Trophoblast cell (in vitro differentiated cells and primary cell): Measurements from ENCODE around the gene MAPK7.

ENCODE experiments used
- DNase-seq, 2 donors: peaks; one replicate each; pipeline ENCODE4 v3.0.0-alpha.2; 2016
- H2AFZ ChIP-seq: 2 replicates; pipeline ENCODE4 v1.6.1; 2013; ENCODE audit warnings: low read length, moderate library complexity, mild to moderate bottlenecking; ENCODE audit not compliant: insufficient read depth, poor library complexity
- H2AK5ac ChIP-seq: 2 replicates; pipeline ENCODE4 v1.6.1; 2013; ENCODE audit warnings: mild to moderate bottlenecking, low read length
- H2BK120ac ChIP-seq: 2 replicates; pipeline ENCODE4 v1.6.1; 2013; ENCODE audit warnings: low read length, mild to moderate bottlenecking, moderate library complexity; ENCODE audit not compliant: insufficient read depth, poor library complexity
- H2BK12ac ChIP-seq: 2 replicates; pipeline ENCODE4 v1.6.1; 2013; ENCODE audit warnings: mild to moderate bottlenecking, low read length, moderate library complexity
- H2BK5ac ChIP-seq: 2 replicates; pipeline ENCODE4 v1.6.1; 2013; ENCODE audit warnings: low read length, low read depth, moderate library complexity, mild to moderate bottlenecking; ENCODE audit not compliant: poor library complexity
- H3K14ac ChIP-seq: 2 replicates; pipeline ENCODE4 v1.6.1; 2013; ENCODE audit warnings: mild to moderate bottlenecking, low read length
- H3K18ac ChIP-seq: 2 replicates; pipeline ENCODE4 v1.6.1; 2013; ENCODE audit warnings: mild to moderate bottlenecking, low read length
- H3K23ac ChIP-seq: 2 replicates; pipeline ENCODE4 v1.6.1; 2013; ENCODE audit warnings: low read length
- H3K27ac ChIP-seq: 2 replicates; pipeline ENCODE4 v1.5.1; 2013; ENCODE audit warnings: low read depth, mild to moderate bottlenecking, inconsistent platforms, low read length, moderate library complexity
- H3K27me3 ChIP-seq: 2 replicates; pipeline ENCODE4 v1.6.1; 2013; ENCODE audit warnings: inconsistent platforms, mild to moderate bottlenecking, low read length, moderate library complexity; ENCODE audit not compliant: insufficient read depth
- H3K36me3 ChIP-seq, 2 experiments: 1 replicate in 1 of 2; 2 replicates in 1 of 2; pipeline ENCODE4 v1.6.1; 2013; ENCODE audit warnings: low read length in 2 of 2, mild to moderate bottlenecking in 2 of 2, moderate library complexity in 1 of 2; ENCODE audit not compliant: insufficient read depth in 2 of 2, control insufficient read depth in 1 of 2
- H3K4ac ChIP-seq: 2 replicates; pipeline ENCODE4 v1.6.1; 2013; ENCODE audit warnings: low read depth, mild to moderate bottlenecking, low read length, moderate library complexity
- H3K4me1 ChIP-seq, 2 experiments: 1 replicate in 1 of 2; 2 replicates in 1 of 2; pipeline ENCODE4 v1.6.1; 2013; ENCODE audit warnings: low read length in 2 of 2, mild to moderate bottlenecking in 2 of 2, moderate library complexity in 1 of 2; ENCODE audit not compliant: insufficient read depth in 2 of 2, control insufficient read depth in 1 of 2
- H3K4me2 ChIP-seq: 2 replicates; pipeline ENCODE4 v1.6.1; 2013; ENCODE audit warnings: inconsistent platforms, mild to moderate bottlenecking, low read length, moderate library complexity
- H3K4me3 ChIP-seq: 2 replicates; pipeline ENCODE4 v1.5.1; 2013; ENCODE audit warnings: mild to moderate bottlenecking, low read depth, low read length, inconsistent platforms
- H3K79me1 ChIP-seq: one replicate; pipeline ENCODE4 v1.6.1; 2013; ENCODE audit warnings: low read length
- H3K79me2 ChIP-seq: 2 replicates; pipeline ENCODE4 v1.6.1; 2013; ENCODE audit warnings: low read length, mild to moderate bottlenecking; ENCODE audit not compliant: control insufficient read depth, insufficient read depth, poor library complexity
- H3K9ac ChIP-seq: 2 replicates; pipeline ENCODE4 v1.6.1; 2013; ENCODE audit warnings: mild to moderate bottlenecking, low read length
- H3K9me3 ChIP-seq: 2 replicates; pipeline ENCODE4 v1.6.1; 2013; ENCODE audit warnings: low read depth, mild to moderate bottlenecking, control low read depth, inconsistent platforms, low read length; ENCODE audit not compliant: insufficient read depth
- H4K12ac ChIP-seq: 2 replicates; pipeline ENCODE4 v1.6.1; 2013; ENCODE audit warnings: low read depth, mild to moderate bottlenecking, low read length, moderate library complexity
- H4K8ac ChIP-seq: 2 replicates; pipeline ENCODE4 v1.6.1; 2013; ENCODE audit warnings: low read depth, mild to moderate bottlenecking, low read length, moderate library complexity
- H4K91ac ChIP-seq: one replicate; pipeline ENCODE4 v1.6.1; 2013; ENCODE audit warnings: low read depth, mild to moderate bottlenecking, low read length, moderate library complexity
- WGBS: extraction: QIAGEN DNeasy Blood & Tissue Kit; methylation state at CpG from one replicate; pipeline ENCODE4 v1.1.7; 2013; ENCODE audit warnings: missing lambda C conversion rate; ENCODE audit not compliant: insufficient read length, insufficient coverage; ENCODE audit errors: extremely low coverage; 5-methylcytosine and 5-hydroxymethylcytosine counted together

The MAPK7 gene

DNA sequence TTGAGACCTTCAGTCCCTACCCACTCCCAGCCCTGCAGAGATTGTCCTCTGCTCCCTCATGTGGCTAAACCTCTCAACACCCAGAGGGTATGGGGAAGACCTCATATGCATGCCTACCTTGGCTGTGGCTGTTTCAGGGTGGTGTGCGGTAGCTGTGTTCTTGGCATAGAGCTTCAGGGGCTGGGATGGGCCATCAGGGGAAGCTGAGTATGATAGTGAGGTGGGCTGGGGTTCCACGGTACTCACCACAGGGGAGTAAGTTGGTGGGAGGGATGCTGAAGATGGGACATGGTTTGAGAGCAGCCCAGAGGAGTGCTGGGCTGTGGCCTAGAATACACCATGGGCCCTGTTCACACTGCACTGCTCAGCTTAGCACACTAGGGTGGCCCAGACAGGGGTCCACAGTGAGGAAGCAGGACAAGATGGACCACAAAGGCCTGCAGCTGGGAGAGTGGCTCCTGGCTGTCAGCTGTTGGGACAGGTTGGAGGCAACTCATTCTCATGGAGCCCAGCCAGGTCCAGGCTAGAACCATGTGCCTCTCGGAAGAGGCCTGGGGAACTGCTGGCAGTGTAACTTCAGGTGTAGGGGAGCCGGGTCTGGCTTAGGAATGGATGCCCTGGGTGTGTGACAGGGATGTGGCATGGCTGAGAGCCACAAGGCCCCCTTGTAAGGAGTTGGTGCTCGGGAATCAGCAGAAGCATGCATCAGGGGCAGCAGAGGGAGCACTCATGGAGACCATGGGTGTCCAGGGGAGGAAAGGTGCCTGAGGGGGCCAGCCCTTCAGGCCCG, 5.6 kb downstream of the MAPK7 start:
- no peak overlapping the region for H4K12ac ChIP-seq
- H3K4me2 ChIP-seq = no peak overlapping the region
- H4K91ac ChIP-seq = no peak overlapping the region
- no peaks in the 10 kb centered on the region for H3K27me3 ChIP-seq
- no CpG with 5 or more reads among the region's 6 CpGs for WGBS
- no peak for DNase-seq
- no peak overlapping the region for H2AFZ ChIP-seq
- H3K4me3 ChIP-seq = no peak overlapping the region
- no peak overlapping the region for H3K23ac ChIP-seq
- no peaks in the 10 kb centered on the region for H3K79me1 ChIP-seq
- no peak overlapping the region for H2BK120ac ChIP-seq
- H3K14ac ChIP-seq = no peak overlapping the region
- H3K4me1 ChIP-seq = peaks cover 21 to 26% of the 10 kb centered on the region in 2 experiments
- no peak overlapping the region for H3K4ac ChIP-seq
- H3K36me3 ChIP-seq = peaks cover 57 to 64% of the 10 kb centered on the region in 2 experiments
- no peak overlapping the region for H3K9ac ChIP-seq
- no peaks in the 10 kb centered on the region for H3K9me3 ChIP-seq
- no peak overlapping the region for H3K18ac ChIP-seq
- H4K8ac ChIP-seq = no peak overlapping the region
- H2BK12ac ChIP-seq = no peak overlapping the region
- H3K27ac ChIP-seq = no peak overlapping the region
- peaks cover 4% of the 10 kb centered on the region for H3K79me2 ChIP-seq
- H2BK5ac ChIP-seq = no peak overlapping the region
- no peak overlapping the region for H2AK5ac ChIP-seq

DNA sequence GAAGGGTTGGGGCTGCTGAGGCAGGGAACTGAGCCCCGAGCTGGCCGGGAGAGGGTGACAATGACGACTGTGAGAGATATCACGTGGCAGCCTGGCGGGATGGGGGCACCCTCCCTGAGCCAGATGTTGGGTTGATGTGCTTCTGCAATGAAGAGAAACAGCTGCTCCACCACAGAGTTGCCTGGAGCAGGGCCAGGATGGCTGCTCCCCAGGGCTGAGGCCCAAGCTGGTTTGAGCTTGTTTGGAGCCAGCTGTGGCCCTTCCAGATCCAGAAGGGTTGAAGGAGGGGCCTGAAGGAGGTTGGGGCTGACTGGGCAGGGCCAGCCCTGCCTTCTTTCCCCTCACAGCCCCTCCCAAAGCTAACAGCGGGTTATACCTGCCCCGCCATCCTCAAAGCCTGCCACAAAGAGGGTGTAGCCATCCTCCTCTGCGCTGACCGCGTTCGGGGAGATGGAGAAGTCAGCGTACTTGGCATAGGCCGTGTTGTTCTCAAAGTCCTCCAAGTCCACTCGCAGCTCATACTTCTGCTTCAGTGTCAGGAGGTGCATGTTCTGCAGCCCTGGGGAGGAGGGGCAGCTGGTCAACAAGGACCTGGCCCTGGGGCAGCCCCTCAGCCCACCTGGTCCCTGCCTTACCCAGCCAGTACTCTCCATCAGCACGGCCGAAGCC, 6.6 kb downstream of the MAPK7 start:
- no peak overlapping the region for H3K9ac ChIP-seq
- H3K14ac ChIP-seq = no peak overlapping the region
- no peaks in the 10 kb centered on the region for H3K9me3 ChIP-seq
- no peak overlapping the region for H3K4me3 ChIP-seq
- H3K4me1 ChIP-seq = peaks cover 15 to 20% of the 10 kb centered on the region in 2 experiments
- no peak overlapping the region for H2BK5ac ChIP-seq
- DNase-seq = no peak
- no peaks in the 10 kb centered on the region for H3K79me1 ChIP-seq
- no peaks in the 10 kb centered on the region for H3K27me3 ChIP-seq
- peaks cover 2% of the 10 kb centered on the region for H3K79me2 ChIP-seq
- no peak overlapping the region for H3K27ac ChIP-seq
- no peak overlapping the region for H3K4me2 ChIP-seq
- H2AFZ ChIP-seq = no peak overlapping the region
- H3K4ac ChIP-seq = no peak overlapping the region
- peaks cover 54 to 56% of the 10 kb centered on the region in 2 experiments for H3K36me3 ChIP-seq
- no peak overlapping the region for H4K12ac ChIP-seq
- no peak overlapping the region for H2AK5ac ChIP-seq
- H2BK120ac ChIP-seq = no peak overlapping the region
- no peak overlapping the region for H3K18ac ChIP-seq
- no peak overlapping the region for H3K23ac ChIP-seq
- H4K91ac ChIP-seq = no peak overlapping the region
- no CpG with 5 or more reads among the region's 16 CpGs for WGBS
- no peak overlapping the region for H2BK12ac ChIP-seq
- H4K8ac ChIP-seq = no peak overlapping the region

DNA sequence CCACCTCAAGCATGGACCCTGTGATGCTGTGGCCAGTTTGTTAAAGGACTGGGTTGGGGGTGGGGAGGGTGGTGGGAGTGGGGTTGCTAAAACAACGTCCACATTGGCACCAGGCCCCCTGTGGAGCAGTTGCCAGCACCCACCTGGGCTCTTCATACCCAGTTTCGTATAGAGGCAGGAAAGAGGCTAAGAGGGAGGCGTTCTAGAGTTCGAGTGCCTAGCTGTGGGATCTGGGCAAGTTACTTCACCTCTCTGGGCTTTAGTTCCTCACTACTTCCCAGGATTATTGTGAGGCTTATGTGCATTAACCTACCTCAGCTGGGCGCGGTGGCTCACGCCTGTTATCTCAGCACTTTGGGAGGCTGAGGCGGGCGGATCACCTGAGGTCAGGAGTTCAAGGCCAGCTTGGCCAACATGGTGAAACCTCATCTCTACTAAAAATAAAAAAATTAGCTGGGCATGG, 7.3 kb downstream of the MAPK7 start:
- Histone ChIP-seq H3K9ac (no peak overlapping the region), H3K14ac (no peak overlapping the region), H3K4ac (no peak overlapping the region), H3K36me3 (peaks cover 50 to 51% of the 10 kb centered on the region in 2 experiments), H3K4me3 (no peak overlapping the region), H4K12ac (no peak overlapping the region), H2BK12ac (no peak overlapping the region), H3K27me3 (no peaks in the 10 kb centered on the region), H3K23ac (no peak overlapping the region), H2AK5ac (no peak overlapping the region), H3K4me2 (no peak overlapping the region), H3K18ac (no peak overlapping the region), H4K91ac (no peak overlapping the region), H3K4me1 (peaks cover 15 to 20% of the 10 kb centered on the region in 2 experiments), H3K79me1 (no peaks in the 10 kb centered on the region), H4K8ac (no peak overlapping the region), H2BK5ac (no peak overlapping the region), H2BK120ac (no peak overlapping the region), H3K27ac (no peak overlapping the region), H3K79me2 (peaks cover 2% of the 10 kb centered on the region), H2AFZ (no peak overlapping the region), H3K9me3 (no peaks in the 10 kb centered on the region)
- no peak for DNase-seq
- no CpG with 5 or more reads among the region's 9 CpGs for WGBS

DNA sequence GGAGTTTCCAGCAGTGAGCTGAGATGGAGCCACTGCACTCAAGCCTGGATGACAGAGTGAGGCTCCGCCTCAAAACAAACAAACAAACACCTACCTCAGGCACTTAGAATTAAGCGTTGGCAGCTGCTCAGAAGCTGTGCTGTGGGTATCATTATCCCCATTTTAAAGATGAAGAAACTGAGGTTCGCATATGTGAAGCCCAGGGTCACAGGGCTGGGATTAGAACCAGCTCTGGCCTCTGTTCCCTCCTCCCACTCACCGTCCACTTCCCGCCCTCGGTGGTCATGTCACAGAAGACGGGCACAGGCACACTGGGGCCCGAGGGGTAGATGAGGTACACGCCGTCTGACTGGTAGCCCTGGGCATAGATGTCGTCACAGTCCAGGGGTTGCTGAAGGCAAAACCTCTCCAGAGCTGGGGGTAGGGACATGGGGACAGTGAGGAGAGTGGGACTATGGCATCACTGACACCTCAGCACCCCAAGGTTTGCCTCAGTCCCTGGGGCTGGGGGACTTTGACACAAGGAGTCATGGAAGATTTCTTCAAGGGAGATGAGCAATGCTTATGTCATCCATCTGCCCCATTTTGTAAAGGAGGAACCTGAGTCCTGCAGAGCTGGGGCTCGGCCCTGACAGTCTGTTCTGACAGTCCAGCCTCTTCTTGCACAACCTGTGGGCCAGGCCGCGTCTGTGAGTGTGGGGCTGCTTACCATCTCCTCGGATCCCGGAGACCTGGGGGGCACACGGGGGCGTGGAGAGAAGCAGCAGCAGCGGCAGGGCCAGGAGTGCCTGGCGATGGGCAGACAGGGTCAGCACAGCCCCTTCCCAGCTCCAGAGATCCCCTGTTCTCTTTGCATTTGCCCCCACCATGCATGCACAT, 8.0 kb downstream of the MAPK7 start:
- H3K14ac ChIP-seq = peak overlapping the region; percentile 27
- no peak overlapping the region for H3K23ac ChIP-seq
- H4K8ac ChIP-seq = no peak overlapping the region
- H3K79me1 ChIP-seq = no peaks in the 10 kb centered on the region
- H3K4me2 ChIP-seq = peak overlapping the region; percentile 36
- no peak overlapping the region for H3K4me3 ChIP-seq
- H3K4ac ChIP-seq = no peak overlapping the region
- H3K4me1 ChIP-seq = peaks cover 15 to 20% of the 10 kb centered on the region in 2 experiments
- peak overlapping the region; percentile 36 for H4K91ac ChIP-seq
- H4K12ac ChIP-seq = no peak overlapping the region
- no peak overlapping the region for H3K9ac ChIP-seq
- H3K27me3 ChIP-seq = no peaks in the 10 kb centered on the region
- DNase-seq = peak; percentile 60 to 67
- H2BK120ac ChIP-seq = no peak overlapping the region
- peaks cover 2% of the 10 kb centered on the region for H3K79me2 ChIP-seq
- no peak overlapping the region for H2BK5ac ChIP-seq
- H2AFZ ChIP-seq = no peak overlapping the region
- peaks cover 43% of the 10 kb centered on the region in 2 experiments for H3K36me3 ChIP-seq
- peak overlapping the region; percentile 4 for H3K27ac ChIP-seq
- H3K9me3 ChIP-seq = no peaks in the 10 kb centered on the region
- WGBS = no CpG with 5 or more reads among the region's 20 CpGs
- no peak overlapping the region for H3K18ac ChIP-seq
- H2BK12ac ChIP-seq = no peak overlapping the region
- H2AK5ac ChIP-seq = no peak overlapping the region
